GM12891 (cell line): ENCODE measurements around the gene CAPN7.

ENCODE experiments used
- DNase-seq: peaks from one replicate; pipeline ENCODE4 v3.0.0; 2011; ENCODE audit warnings: low spot score; ENCODE audit not compliant: insufficient read length
- FAIRE-seq: peaks from 2 replicates; lab custom pipeline; 2011; peaks lifted over from hg19 to GRCh38; lab: Jason Lieb, UNC
- PAX5 ChIP-seq: IDR thresholded peaks from 2 replicates; pipeline ENCODE4 v1.6.1; 2011; ENCODE audit warnings: low read length, moderate library complexity, mild to moderate bottlenecking; ENCODE audit not compliant: insufficient read depth, severe bottlenecking
- POLR2A ChIP-seq: IDR thresholded peaks from 2 replicates; pipeline ENCODE4 v1.6.1; 2011; ENCODE audit warnings: low read depth, low read length, control low read depth
- POLR2AphosphoS5 ChIP-seq: IDR thresholded peaks from 2 replicates; pipeline ENCODE4 v1.6.1; 2011; ENCODE audit warnings: low read depth, low read length, control low read depth
- POU2F2 ChIP-seq: IDR thresholded peaks from 2 replicates; pipeline ENCODE4 v1.6.1; 2011; ENCODE audit warnings: low read depth, mild to moderate bottlenecking, control low read depth, low read length, moderate library complexity
- SPI1 ChIP-seq: IDR thresholded peaks from 2 replicates; pipeline ENCODE4 v1.6.1; 2011; ENCODE audit warnings: low read depth, low read length, control low read depth
- TAF1 ChIP-seq: IDR thresholded peaks from 2 replicates; pipeline ENCODE4 v1.6.1; 2011; ENCODE audit warnings: low read depth, low read length, control low read depth

Gene CAPN7

GRCh38 chr3:15197340-15198029 lies 8.6 kb upstream of the CAPN7 start:
- FAIRE-seq = no peak
- TF ChIP-seq POLR2A (no peak), SPI1 (no peak), TAF1 (no peak), PAX5 (no peak), POLR2AphosphoS5 (no peak), POU2F2 (no peak)
- no peak for DNase-seq

- no peak for DNase-seq
- no peak for FAIRE-seq
- TF ChIP-seq TAF1 (no peak), POLR2AphosphoS5 (no peak), POU2F2 (no peak), PAX5 (no peak), SPI1 (no peak), POLR2A (no peak)
Measured at GRCh38 chr3:15198686-15199085, 7.4 kb upstream of the CAPN7 start.

- no peak for TF ChIP-seq TAF1
- FAIRE-seq = no peak
- DNase-seq = no peak
Measured at GRCh38 chr3:15199493-15200105, 6.4 kb upstream of the CAPN7 start.

- DNase-seq (no peak), FAIRE-seq (no peak)
- TF ChIP-seq POU2F2 = no peak
- TF ChIP-seq PAX5 = no peak
- no peak for TF ChIP-seq POLR2AphosphoS5
- TF ChIP-seq SPI1 = no peak
- no peak for TF ChIP-seq POLR2A
- no peak for TF ChIP-seq TAF1
Measured at GRCh38 chr3:15204005-15204404, 2.0 kb upstream of the CAPN7 start.

- FAIRE-seq = no peak
- DNase-seq = no peak
Measured at GRCh38 chr3:15205482-15205933, 538 bp upstream of the CAPN7 start.

GRCh38 chr3:15206662-15207576 lies 873 bp downstream of the CAPN7 start:
- FAIRE-seq (peak; percentile 26), DNase-seq (no peak)
- no peak for TF ChIP-seq SPI1
- TF ChIP-seq PAX5 = no peak
- no peak for TF ChIP-seq POU2F2
- no peak for TF ChIP-seq TAF1
- no peak for TF ChIP-seq POLR2AphosphoS5
- no peak for TF ChIP-seq POLR2A

More at GRCh38 chr3:15205482-15205933, 538 bp upstream of the CAPN7 start:
- TF ChIP-seq POU2F2 (no peak), SPI1 (no peak), TAF1 (no peak), POLR2A (no peak), PAX5 (no peak), POLR2AphosphoS5 (no peak)

GRCh38 chr3:15207836-15208504 lies 1.9 kb downstream of the CAPN7 start:
- TF ChIP-seq TAF1 = no peak
- no peak for TF ChIP-seq POLR2AphosphoS5
- no peak for TF ChIP-seq SPI1
- TF ChIP-seq PAX5 = no peak
- no peak for TF ChIP-seq POLR2A
- TF ChIP-seq POU2F2 = no peak
- DNase-seq (no peak), FAIRE-seq (no peak)

GRCh38 chr3:15211937-15212336 lies 5.9 kb downstream of the CAPN7 start:
- DNase-seq (no peak), FAIRE-seq (no peak)
- no peak for TF ChIP-seq PAX5
- TF ChIP-seq POLR2A = no peak
- no peak for TF ChIP-seq POLR2AphosphoS5
- TF ChIP-seq SPI1 = no peak
- TF ChIP-seq TAF1 = no peak
- no peak for TF ChIP-seq POU2F2

- no peak for DNase-seq
- no peak for FAIRE-seq
- TF ChIP-seq TAF1 (no peak), POLR2AphosphoS5 (no peak), SPI1 (no peak), PAX5 (no peak), POLR2A (no peak), POU2F2 (no peak)
Measured at GRCh38 chr3:15214758-15215157, 8.7 kb downstream of the CAPN7 start.
